Right lobe of liver (tissue), 6 donors: Measurements from ENCODE around the gene PLXNA4. TPM values are rescaled to one million over a fixed set of nuclear protein-coding genes. Genes with fewer than 3 reads are reported as not detected.
A peak's percentile ranks its signal among the peaks of the same experiment; 100 is the strongest.

Experiments
- ATAC-seq, 4 donors: fragments of 200-7000 bp; cut with Tn5 transposase; one replicate each; pipeline ENCODE4 v1.9.1; 2020; ENCODE audit warnings: mild to moderate bottlenecking in 4 of 4, moderate library complexity in 4 of 4
- DNase-seq, 3 donors: peaks; one replicate each; pipeline ENCODE4 v3.0.0-alpha.2; 2020
- H3K27ac ChIP-seq, 3 donors: fragments of 200-600 bp; one replicate each; pipeline ENCODE4 v1.8.0; 2022
- H3K27me3 ChIP-seq, 2 donors: fragments of 200-600 bp; one replicate each; pipeline ENCODE4 v1.8.0; 2022
- H3K36me3 ChIP-seq, 4 donors: fragments of 200-600 bp; sonication (generic) in 1 of 4; one replicate each; pipeline versions ENCODE4 v1.5.1 to v1.8.0; 2017 to 2022; ENCODE audit warnings: control low read depth in 1 of 4
- H3K4me1 ChIP-seq, 4 donors: fragments of 200-600 bp; sonication (generic) in 1 of 4; one replicate each; pipeline versions ENCODE4 v1.5.1 to v1.8.0; 2017 to 2022; ENCODE audit warnings: control low read depth in 1 of 4
- H3K4me3 ChIP-seq, 3 donors: fragments of 200-600 bp; one replicate each; pipeline ENCODE4 v1.8.0; 2022
- H3K9me3 ChIP-seq, 4 donors: fragments of 200-600 bp; sonication (generic) in 1 of 4; one replicate each; pipeline versions ENCODE4 v1.5.1 to v1.8.0; 2017 to 2022; ENCODE audit warnings: control low read depth in 1 of 4
- CTCF ChIP-seq, 4 donors: fragments of 200-600 bp in 3 of 4; fragments of 450-650 bp in 1 of 4; IDR thresholded peaks; one replicate each; pipeline versions ENCODE4 v1.5.1 to v1.8.0; 2016 to 2022; ENCODE audit warnings: antibody characterized with exemption in 4 of 4, mild to moderate bottlenecking in 2 of 4
- POLR2A ChIP-seq: fragments of 450-650 bp; IDR thresholded peaks from one replicate; pipeline ENCODE4 v1.6.1; 2017; ENCODE audit warnings: antibody characterized with exemption, mild to moderate bottlenecking
- WGBS: methylation state at CpG from one replicate; pipeline ENCODE4 v1.1.6; 2018; ENCODE audit warnings: low coverage, low lambda C conversion rate; ENCODE audit not compliant: insufficient coverage; ENCODE audit errors: missing lambda C conversion rate; 5-methylcytosine and 5-hydroxymethylcytosine counted together
- intact Hi-C, 2 donors: fragments of 100-400 bp; cut with DNase I; formaldehyde crosslinking; loops; one replicate each; pipeline versions ENCODE4 v1.11.2 to v1.14.1; 2022
- total RNA-seq, 6 experiments: library from RNA; depleted of rRNA in 2 of 6; stranded (reverse); fragments of >200 nt in 2 of 6; fragmentation: NEBNext Ultra II Directional in 3 of 6; extraction: Animal tissue kit (Norgen Biotek cat#: 25700) in 3 of 6; gene quantifications; one replicate each; pipeline versions ENCODE4 v1.1.0 to v1.2.4, GENCODE V29; 2016 to 2023
- donor health status: DM: no; HTN: yes; CAD: no.
- donor health status: DM: no; HTN: no; CAD: no.
- donor health status: DM: no; HTN: no; CAD: no.
- donor health status: DM: no; HTN: yes; CAD: no.
- donor health status: DM: no; HTN: yes; CAD: no.

PLXNA4 gene
- total RNA-seq, 6 experiments from 2014 or later: 0.17 to 0.90 (median 0.30) TPM

GRCh38 chr7:132307465-132307864 lies 268.8 kb downstream of the PLXNA4 start:
- Histone ChIP-seq H3K9me3 (no peaks in the 10 kb centered on the region), H3K36me3 (no peaks in the 10 kb centered on the region), H3K4me3 (no peak overlapping the region), H3K27ac (no peak overlapping the region), H3K27me3 (no peaks in the 10 kb centered on the region), H3K4me1 (no peaks in the 10 kb centered on the region)
- WGBS: 24% methylated on average over 2 of the region's 7 CpGs
- TF ChIP-seq CTCF (IDR thresholded peaks at IDR 0.05): no peak
- TF ChIP-seq POLR2A: no peak
- intact Hi-C loops: no loop called here
- DNase-seq (no peak), ATAC-seq (no peak)

DNA sequence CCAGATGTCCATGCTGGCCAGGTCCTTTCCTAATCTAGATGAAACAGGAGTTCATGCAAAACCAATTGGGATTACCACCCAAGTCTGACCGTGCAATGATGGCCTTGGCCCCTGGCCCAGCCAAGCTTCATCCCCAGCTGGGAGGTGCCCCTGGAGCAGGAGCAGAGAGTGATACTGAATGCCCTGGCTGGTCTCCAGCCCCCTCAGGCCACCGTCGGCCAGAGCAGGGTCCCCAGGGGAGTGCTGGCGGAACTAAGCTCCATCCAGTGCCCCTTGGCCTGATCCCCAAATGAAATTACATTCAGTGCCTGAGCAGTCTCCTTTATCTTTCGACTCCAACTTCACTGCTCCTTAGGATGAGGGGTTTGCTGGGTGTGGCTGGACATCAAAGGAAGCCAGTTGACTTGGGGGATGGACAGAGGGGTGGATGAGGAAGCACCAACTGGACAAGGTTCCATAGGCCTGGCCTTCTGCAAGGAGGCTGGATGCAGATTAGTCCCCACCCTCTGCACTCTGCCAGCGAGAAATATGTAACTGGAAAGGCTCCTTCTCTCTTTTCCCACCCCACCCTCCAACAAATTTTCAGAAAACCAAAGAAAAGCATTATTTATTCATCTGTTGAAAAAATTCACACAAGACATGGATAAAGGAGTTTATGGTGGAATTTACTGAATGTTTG lies 275.5 kb downstream of the PLXNA4 start:
- Histone ChIP-seq H3K36me3 (no peaks in the 10 kb centered on the region), H3K4me1 (no peaks in the 10 kb centered on the region), H3K9me3 (no peaks in the 10 kb centered on the region), H3K27ac (no peak overlapping the region), H3K27me3 (no peaks in the 10 kb centered on the region), H3K4me3 (no peak overlapping the region)
- 35% methylated on average over 5 of the region's 6 CpGs for WGBS
- ATAC-seq (no peak), DNase-seq (no peak)
- intact Hi-C loops: no loop called here
- TF ChIP-seq CTCF (IDR thresholded peaks at IDR 0.05): no peak

GRCh38 chr7:132298790-132299189 lies 277.5 kb downstream of the PLXNA4 start:
- no peak overlapping the region for H3K4me3 ChIP-seq
- H3K4me1 ChIP-seq: no peaks in the 10 kb centered on the region
- H3K36me3 ChIP-seq: no peaks in the 10 kb centered on the region
- WGBS: 47% methylated on average over 4 of the region's 4 CpGs
- H3K27ac ChIP-seq: no peak overlapping the region
- H3K27me3 ChIP-seq: no peaks in the 10 kb centered on the region
- ATAC-seq (peak in 1 of 4 donors; percentile 61), DNase-seq (no peak)
- H3K9me3 ChIP-seq: no peaks in the 10 kb centered on the region
- intact Hi-C loops: no loop called here
- TF ChIP-seq CTCF (IDR thresholded peaks at IDR 0.05) (no peak), POLR2A (no peak)

GRCh38 chr7:132296820-132297219 lies 279.4 kb downstream of the PLXNA4 start:
- Histone ChIP-seq H3K4me1 (no peaks in the 10 kb centered on the region), H3K4me3 (no peak overlapping the region), H3K27ac (no peak overlapping the region), H3K27me3 (no peaks in the 10 kb centered on the region), H3K36me3 (no peaks in the 10 kb centered on the region), H3K9me3 (no peaks in the 10 kb centered on the region)
- DNase-seq: no peak
- TF ChIP-seq CTCF (IDR thresholded peaks at IDR 0.05): no peak
- TF ChIP-seq POLR2A: no peak
- intact Hi-C loops: no loop called here
- no peak for ATAC-seq
- WGBS: 69% methylated on average over 6 of the region's 8 CpGs
